Ishikawa (cell line): ENCODE data around the gene CD3G.

Experiments used
- CEBPB ChIP-seq: IDR thresholded peaks from 2 replicates; pipeline ENCODE4 v1.6.1; 2012
- CREB1 ChIP-seq: IDR thresholded peaks from 2 replicates; pipeline ENCODE4 v1.6.1; 2012; ENCODE audit warnings: low read depth
- EGR1 ChIP-seq: IDR thresholded peaks from 2 replicates; pipeline ENCODE4 v1.6.1; 2012
- EP300 ChIP-seq: IDR thresholded peaks from 2 replicates; pipeline ENCODE4 v1.6.1; 2012; ENCODE audit warnings: borderline replicate concordance
- FOXM1 ChIP-seq: IDR thresholded peaks from 2 replicates; pipeline ENCODE4 v1.6.1; 2012; ENCODE audit warnings: low read depth, borderline replicate concordance
- MAX ChIP-seq: IDR thresholded peaks from 2 replicates; pipeline ENCODE4 v1.6.1; 2012
- NFIC ChIP-seq: IDR thresholded peaks from 2 replicates; pipeline ENCODE4 v1.6.1; 2012
- RAD21 ChIP-seq: IDR thresholded peaks from 2 replicates; pipeline ENCODE4 v1.6.1; 2012; ENCODE audit warnings: low read depth
- REST ChIP-seq: IDR thresholded peaks from 2 replicates; pipeline ENCODE4 v1.6.1; 2012; ENCODE audit warnings: low read depth, mild to moderate bottlenecking
- TAF1 ChIP-seq: IDR thresholded peaks from 2 replicates; pipeline ENCODE4 v1.6.1; 2012; ENCODE audit warnings: low read depth, mild to moderate bottlenecking
- TCF12 ChIP-seq: IDR thresholded peaks from 2 replicates; pipeline ENCODE4 v1.6.1; 2012; ENCODE audit warnings: low read depth
- TEAD4 ChIP-seq: IDR thresholded peaks from 2 replicates; pipeline ENCODE4 v1.6.1; 2012
- USF1 ChIP-seq: IDR thresholded peaks from 2 replicates; pipeline ENCODE4 v1.6.1; 2012
- YY1 ChIP-seq: IDR thresholded peaks from 2 replicates; pipeline ENCODE4 v1.6.1; 2012; ENCODE audit warnings: low read depth
- ZBTB7A ChIP-seq: IDR thresholded peaks from 2 replicates; pipeline ENCODE4 v1.6.1; 2012; ENCODE audit warnings: low read depth

Gene CD3G

GRCh38 chr11:118380571-118380970 is 36.4 kb downstream of the CD3G start:
- TF ChIP-seq TCF12 (no peak), TAF1 (no peak), MAX (no peak), FOXM1 (no peak), RAD21 (no peak), USF1 (no peak), EGR1 (no peak), ZBTB7A (no peak)

GRCh38 chr11:118382954-118383353 is 38.8 kb downstream of the CD3G start:
- TF ChIP-seq FOXM1: no peak
- no peak for TF ChIP-seq CREB1
- TF ChIP-seq MAX: no peak
- no peak for TF ChIP-seq NFIC
- TF ChIP-seq TCF12: no peak
- TF ChIP-seq USF1: no peak
- no peak for TF ChIP-seq EP300
- TF ChIP-seq TAF1: no peak
- no peak for TF ChIP-seq TEAD4
- TF ChIP-seq YY1: no peak
- no peak for TF ChIP-seq CEBPB
- TF ChIP-seq ZBTB7A: no peak

GRCh38 chr11:118383657-118384056 is 39.5 kb downstream of the CD3G start:
- TF ChIP-seq CEBPB (no peak), RAD21 (no peak), FOXM1 (no peak), YY1 (no peak), USF1 (no peak), REST (no peak), NFIC (no peak), MAX (no peak), TCF12 (no peak), EP300 (no peak), TAF1 (no peak), TEAD4 (no peak), CREB1 (no peak), ZBTB7A (no peak)

GRCh38 chr11:118396097-118396501 is 52.0 kb downstream of the CD3G start:
- no peak for TF ChIP-seq CREB1

GRCh38 chr11:118397448-118397847 is 53.3 kb downstream of the CD3G start:
- no peak for TF ChIP-seq TCF12
- no peak for TF ChIP-seq USF1
- no peak for TF ChIP-seq TEAD4
- no peak for TF ChIP-seq CEBPB
- no peak for TF ChIP-seq FOXM1
- TF ChIP-seq MAX: no peak
- TF ChIP-seq CREB1: no peak
- no peak for TF ChIP-seq YY1
- TF ChIP-seq NFIC: no peak
- no peak for TF ChIP-seq TAF1
- TF ChIP-seq EGR1: no peak
- no peak for TF ChIP-seq ZBTB7A
- no peak for TF ChIP-seq REST
- no peak for TF ChIP-seq RAD21
- no peak for TF ChIP-seq EP300
